Common myeloid progenitor, CD34-positive (primary cell): Measurements from ENCODE around the gene OCA2.

ENCODE experiments used
- CTCF ChIA-PET: fragments of 350-600 bp; sonication (Branson Sonifier 250); formaldehyde crosslinking; loops from one replicate; lab custom pipeline; 2021; ENCODE audit warnings: antibody characterized with exemption; lab: Charles Lee
- POLR2A ChIA-PET: fragments of 350-600 bp; sonication (Branson Sonifier 250); formaldehyde crosslinking; loops from one replicate; lab custom pipeline; 2021; ENCODE audit warnings: antibody characterized with exemption; lab: Charles Lee
- DNase-seq, 3 donors: peaks; one replicate each; pipeline versions ENCODE4 v3.0.0 to v3.0.0-alpha.2; 2013
- H3K27ac ChIP-seq, 2 experiments: 1 replicate in 1 of 2; 2 replicates in 1 of 2; pipeline ENCODE4 v1.7.0; 2013; ENCODE audit warnings: inconsistent platforms in 2 of 2, low read length in 2 of 2, mild to moderate bottlenecking in 2 of 2, low read depth in 1 of 2, moderate library complexity in 1 of 2; ENCODE audit not compliant: severe bottlenecking in 2 of 2, insufficient read depth in 1 of 2, poor library complexity in 1 of 2
- H3K27me3 ChIP-seq, 5 experiments: replicated peaks in 2 of 5; 1 replicate in 3 of 5; 2 replicates in 2 of 5; pipeline versions ENCODE4 v1.6.1 to v1.7.0; 2013; ENCODE audit warnings: low read length in 4 of 5, mild to moderate bottlenecking in 2 of 5, moderate library complexity in 2 of 5, inconsistent platforms in 1 of 5; ENCODE audit not compliant: insufficient read depth in 5 of 5, control insufficient read depth in 4 of 5
- H3K36me3 ChIP-seq, 4 experiments: 1 replicate in 2 of 4; 2 replicates in 2 of 4; pipeline versions ENCODE4 v1.6.1 to v1.7.0; 2013; ENCODE audit warnings: low read length in 3 of 4, control low read depth in 1 of 4, mild to moderate bottlenecking in 1 of 4; ENCODE audit not compliant: control insufficient read depth in 4 of 4, insufficient read depth in 4 of 4
- H3K4me1 ChIP-seq, 4 experiments: 1 replicate in 3 of 4; 2 replicates in 1 of 4; pipeline versions ENCODE4 v1.6.1 to v1.7.1; 2013; ENCODE audit warnings: low read length in 3 of 4, mild to moderate bottlenecking in 3 of 4, control low read depth in 1 of 4, inconsistent platforms in 1 of 4, moderate library complexity in 1 of 4; ENCODE audit not compliant: control insufficient read depth in 4 of 4, insufficient read depth in 4 of 4; ENCODE audit errors: control extremely low read depth in 1 of 4
- H3K4me3 ChIP-seq, 7 experiments: 1 replicate in 4 of 7; 2 replicates in 3 of 7; pipeline versions ENCODE4 v1.5.1 to v1.7.0; 2013; ENCODE audit warnings: mild to moderate bottlenecking in 7 of 7, low read length in 6 of 7, moderate library complexity in 6 of 7, inconsistent platforms in 2 of 7, low read depth in 2 of 7, control low read depth in 1 of 7; ENCODE audit not compliant: insufficient read depth in 4 of 7, control insufficient read depth in 1 of 7; ENCODE audit errors: extremely low read depth in 1 of 7
- H3K9me3 ChIP-seq, 5 experiments: 1 replicate in 4 of 5; 2 replicates in 1 of 5; pipeline versions ENCODE4 v1.6.1 to v1.7.1; 2013; ENCODE audit warnings: low read length in 4 of 5, mild to moderate bottlenecking in 2 of 5, inconsistent platforms in 1 of 5, low read depth in 1 of 5, moderate library complexity in 1 of 5; ENCODE audit not compliant: control insufficient read depth in 4 of 5, insufficient read depth in 2 of 5; ENCODE audit errors: control extremely low read depth in 1 of 5
- WGBS: methylation state at CpG from one replicate; pipeline ENCODE4 v1.1.5; 2013; ENCODE audit not compliant: insufficient coverage; 5-methylcytosine and 5-hydroxymethylcytosine counted together

The OCA2 gene

DNA sequence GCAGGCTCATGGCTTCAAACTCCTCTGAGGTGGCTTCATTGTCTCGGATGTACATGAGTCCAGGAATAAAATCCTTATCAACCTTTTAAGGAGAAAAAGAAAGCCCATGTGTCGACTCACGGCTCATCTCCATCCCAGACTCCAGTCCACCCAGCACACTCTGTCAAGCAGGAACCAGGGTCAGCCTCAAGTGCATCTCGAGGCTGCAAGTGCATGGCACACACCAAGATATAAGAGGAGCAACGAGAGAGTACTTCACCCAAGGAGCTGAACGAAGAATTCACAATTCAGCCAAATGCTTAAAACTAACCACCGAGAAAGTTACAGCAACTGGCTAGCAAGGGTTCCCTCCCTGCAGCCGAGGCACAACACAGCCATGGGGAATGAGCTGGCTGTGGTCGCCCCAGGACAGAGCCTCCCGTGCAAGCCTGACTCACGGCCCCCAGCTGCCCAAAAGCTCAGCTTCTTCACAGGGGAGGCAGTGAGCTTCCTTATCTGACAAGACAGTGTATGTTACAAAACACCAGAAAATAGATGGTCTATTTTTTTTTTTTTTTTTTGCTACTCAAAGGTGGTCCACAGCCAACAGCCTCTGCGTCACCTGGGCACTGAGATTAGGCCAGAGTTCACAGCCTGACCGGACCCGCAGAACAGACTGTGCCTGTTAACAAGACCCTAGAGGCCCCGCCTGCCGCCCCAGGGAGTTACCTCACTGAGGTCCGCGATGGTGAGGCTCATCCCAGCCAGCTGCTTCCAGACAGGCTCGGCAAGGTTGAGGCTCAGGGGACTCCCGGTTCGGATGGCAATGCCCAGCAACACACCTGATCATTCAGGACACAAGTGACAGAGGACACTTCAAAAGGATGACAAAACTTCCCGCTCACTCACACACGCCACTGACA lies 15.9 kb upstream of the OCA2 start:
- ChIA-PET POLR2A (no interaction called here), CTCF (interaction anchor here (1.5 kb wide), 1 partner anchor 93 kb away, joined by 6 read pairs; no protein-coding TSS in a partner anchor)
- WGBS: 97% methylated on average over 20 of the region's 23 CpGs
- Histone ChIP-seq H3K27me3 (no peaks in the 10 kb centered on the region), H3K9me3 (no peaks in the 10 kb centered on the region), H3K4me3 (no peak overlapping the region), H3K27ac (no peak overlapping the region), H3K4me1 (no peaks in the 10 kb centered on the region), H3K36me3 (peaks cover 10 to 78% (median 65%) of the 10 kb centered on the region in 4 experiments)
- DNase-seq: no peak

DNA sequence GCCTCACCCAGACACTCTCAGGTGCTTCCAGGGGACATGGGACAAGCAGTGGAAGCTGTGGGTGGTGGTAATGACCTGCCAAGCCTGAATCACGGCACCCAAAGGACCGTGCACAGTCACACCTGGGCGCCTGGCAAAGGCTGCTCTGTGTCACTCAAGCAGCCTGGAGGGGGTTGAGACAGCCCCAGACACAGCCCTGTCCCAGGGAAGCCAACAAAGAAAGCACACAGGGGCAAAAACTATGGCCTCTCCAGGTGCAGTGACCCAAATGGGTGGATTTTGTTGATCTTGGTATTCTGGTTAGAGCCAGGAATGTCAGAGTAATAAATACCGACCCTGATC lies 15.0 kb upstream of the OCA2 start:
- CTCF ChIA-PET: interaction anchor here (1.5 kb wide), 1 partner anchor 93 kb away, joined by 6 read pairs; no protein-coding TSS in a partner anchor
- POLR2A ChIA-PET: no interaction called here
- Histone ChIP-seq H3K27ac (no peak overlapping the region), H3K4me1 (no peaks in the 10 kb centered on the region), H3K36me3 (peaks cover 10 to 73% (median 60%) of the 10 kb centered on the region in 4 experiments), H3K9me3 (no peaks in the 10 kb centered on the region), H3K27me3 (no peaks in the 10 kb centered on the region), H3K4me3 (no peak overlapping the region)
- WGBS: 98% methylated on average over 3 of the region's 4 CpGs
- no peak for DNase-seq

DNA sequence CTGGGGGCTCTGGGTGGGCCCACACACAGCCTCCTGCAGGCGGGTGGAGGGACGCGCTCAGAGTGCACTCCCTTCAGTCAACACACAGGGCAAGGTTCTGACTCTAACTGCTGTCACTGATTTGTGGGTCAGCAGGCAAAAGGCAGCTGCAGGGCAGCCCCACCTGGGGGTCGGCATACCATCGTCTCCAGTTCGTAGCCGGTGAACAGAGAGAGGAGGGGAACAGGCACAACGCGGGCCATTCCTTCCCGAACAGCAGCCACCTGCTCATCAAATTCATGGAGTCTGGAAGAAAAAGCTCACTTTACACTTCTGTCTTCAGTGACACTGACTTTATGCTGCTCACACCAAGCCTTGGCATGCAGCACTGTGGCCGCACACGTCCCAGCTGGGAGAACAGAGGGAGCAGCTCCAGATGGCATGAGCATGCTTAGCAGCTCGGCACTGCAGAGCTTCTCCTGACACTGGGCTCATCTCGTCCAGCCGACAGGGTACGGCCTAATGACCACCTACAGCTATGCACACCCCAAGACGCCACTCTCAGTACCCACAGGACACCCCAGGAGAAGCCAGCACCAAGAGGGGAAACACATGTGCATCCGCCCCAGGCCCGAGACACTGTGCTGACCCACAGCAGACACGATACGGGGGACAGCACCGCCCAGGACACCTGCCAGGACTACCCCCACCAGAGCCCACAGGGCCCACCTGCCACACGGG lies 14.4 kb upstream of the OCA2 start:
- H3K36me3 ChIP-seq: peaks cover 10 to 69% (median 58%) of the 10 kb centered on the region in 4 experiments
- CTCF ChIA-PET: no interaction called here
- POLR2A ChIA-PET: no interaction called here

DNA sequence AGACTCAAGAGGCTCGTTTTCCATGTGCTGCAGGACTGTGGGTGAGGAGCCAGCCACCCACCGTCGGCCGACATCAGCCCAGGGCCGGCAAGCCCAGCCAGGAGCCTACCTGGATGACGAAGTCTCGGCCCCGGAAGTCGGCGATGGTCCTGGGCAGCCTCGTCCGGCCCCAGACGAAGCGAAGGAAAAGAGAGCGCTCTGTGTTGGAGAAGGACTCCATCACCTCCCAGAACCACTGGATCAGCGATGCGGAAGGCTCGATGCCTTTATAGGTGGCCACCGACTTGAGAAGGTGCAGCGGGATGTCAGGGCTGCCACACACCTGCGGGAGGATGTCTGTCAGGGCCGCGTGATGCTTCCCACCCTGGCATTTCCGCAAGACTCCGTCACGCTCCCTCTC lies 13.8 kb upstream of the OCA2 start:
- WGBS: 99% methylated on average over 23 of the region's 26 CpGs
- no peak for DNase-seq
- Histone ChIP-seq H3K36me3 (peaks cover 10 to 65% (median 55%) of the 10 kb centered on the region in 4 experiments), H3K9me3 (no peaks in the 10 kb centered on the region), H3K4me1 (peaks cover 0 to 2% (median 1%) of the 10 kb centered on the region in 4 experiments), H3K27me3 (peaks cover 0 to 1% (median 0%) of the 10 kb centered on the region in 5 experiments), H3K27ac (no peak overlapping the region), H3K4me3 (no peak overlapping the region)
- CTCF ChIA-PET: no interaction called here
- POLR2A ChIA-PET: no interaction called here

More for the DNA sequence above, 14.4 kb upstream of the OCA2 start:
- H3K27ac ChIP-seq: no peak overlapping the region
- H3K4me1 ChIP-seq: no peaks in the 10 kb centered on the region
- DNase-seq: no peak
- WGBS: 95% methylated on average over 18 of the region's 23 CpGs
- no peaks in the 10 kb centered on the region for H3K27me3 ChIP-seq
- no peak overlapping the region for H3K4me3 ChIP-seq
- no peaks in the 10 kb centered on the region for H3K9me3 ChIP-seq

DNA sequence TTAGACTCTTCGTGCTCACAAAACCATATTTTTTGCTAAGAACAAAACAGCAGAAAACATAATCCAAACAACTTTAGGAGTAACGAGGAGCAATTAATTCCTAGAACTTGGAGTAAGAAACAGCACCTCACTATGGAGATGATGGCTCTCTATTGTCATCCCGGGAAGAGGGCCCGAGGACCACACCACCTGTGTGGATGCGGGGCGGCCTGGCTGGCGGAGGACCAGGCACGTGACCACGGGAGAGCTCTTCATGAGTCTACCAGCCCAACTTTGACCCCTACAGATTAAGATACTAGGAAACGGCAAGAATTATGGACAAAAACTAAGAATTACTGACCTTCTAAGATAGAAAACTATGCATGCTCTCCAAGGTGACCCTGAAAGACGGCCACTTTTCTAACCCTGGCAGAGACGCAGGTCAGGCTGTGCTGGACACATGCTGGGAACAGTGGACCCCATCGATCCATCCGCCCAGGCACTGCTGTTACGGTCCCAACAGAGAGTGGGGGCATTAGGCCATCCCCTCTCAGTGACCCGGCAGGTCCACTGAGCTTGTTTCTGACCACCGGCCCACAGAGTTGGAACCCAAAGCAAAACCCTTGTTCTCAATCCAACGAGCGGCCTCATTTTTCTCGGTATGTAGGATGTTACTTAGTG lies 13.1 kb upstream of the OCA2 start:
- Histone ChIP-seq H3K4me3 (no peak overlapping the region), H3K27me3 (peaks cover 0 to 6% (median 0%) of the 10 kb centered on the region in 5 experiments), H3K4me1 (peaks cover 3 to 9% (median 7%) of the 10 kb centered on the region in 4 experiments), H3K27ac (no peak overlapping the region), H3K36me3 (peaks cover 10 to 58% (median 48%) of the 10 kb centered on the region in 4 experiments), H3K9me3 (no peaks in the 10 kb centered on the region)
- POLR2A ChIA-PET: no interaction called here
- CTCF ChIA-PET: no interaction called here
- no peak for DNase-seq
- 97% methylated on average over 19 of the region's 20 CpGs for WGBS

DNA sequence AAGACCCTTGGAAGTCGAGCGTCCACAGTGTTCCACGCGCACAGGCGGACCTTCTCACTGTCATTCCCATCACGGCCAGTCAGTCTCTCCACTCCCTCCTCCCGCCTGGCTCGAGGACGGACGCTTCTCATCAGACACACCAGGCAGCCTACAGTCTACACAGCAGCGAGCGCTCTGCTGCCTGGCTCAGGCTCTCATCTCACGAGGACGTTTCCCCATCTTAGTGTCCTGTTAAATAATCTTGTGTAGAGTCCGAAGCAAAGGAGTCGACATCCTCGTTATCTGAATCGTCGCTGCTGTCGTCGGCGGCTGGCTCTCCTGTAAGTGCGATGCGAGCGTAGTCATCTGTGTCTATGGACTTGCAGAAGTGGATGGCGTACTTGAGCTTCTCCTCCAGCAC lies 12.4 kb upstream of the OCA2 start:
- Histone ChIP-seq H3K27ac (no peak overlapping the region), H3K36me3 (peaks cover 10 to 52% (median 42%) of the 10 kb centered on the region in 4 experiments), H3K9me3 (no peaks in the 10 kb centered on the region), H3K4me3 (no peak overlapping the region), H3K27me3 (peaks cover 0 to 13% (median 0%) of the 10 kb centered on the region in 5 experiments), H3K4me1 (peaks cover 3 to 16% (median 14%) of the 10 kb centered on the region in 4 experiments)
- ChIA-PET POLR2A (no interaction called here), CTCF (no interaction called here)
- 94% methylated on average over 25 of the region's 26 CpGs for WGBS
- DNase-seq: no peak
